Endothelial cell of umbilical vein (primary cell): Measurements from ENCODE around the gene FOXJ2.
"Not testable (repeated sequence)": the region's sequence is repeated elsewhere in the genome, so short reads cannot be mapped to it uniquely, and the experiment has no call there.

ENCODE experiments used
- FOS ChIP-seq: IDR thresholded peaks from 2 replicates; pipeline ENCODE4 v1.6.1; 2011; ENCODE audit warnings: mild to moderate bottlenecking, low read length, moderate library complexity, borderline replicate concordance; ENCODE audit not compliant: insufficient read depth
- MYC ChIP-seq: IDR thresholded peaks from one replicate; pipeline ENCODE4 v1.6.1; 2011; ENCODE audit warnings: mild to moderate bottlenecking, low read depth, low read length
- POLR2A ChIP-seq: IDR thresholded peaks from 2 replicates; pipeline ENCODE4 v1.6.1; 2012; ENCODE audit warnings: low read depth, mild to moderate bottlenecking, control low read depth, low read length
- POLR2AphosphoS5 ChIP-seq: IDR thresholded peaks from 2 replicates; pipeline ENCODE4 v1.6.1; 2012; ENCODE audit warnings: low read depth, mild to moderate bottlenecking, control low read depth, low read length, moderate library complexity; ENCODE audit not compliant: insufficient read depth
- TF ChIP-seq, protein P1 (sequence below), 2 donors: IDR thresholded peaks; 1 replicate in 1 of 2; 2 replicates in 1 of 2; pipeline ENCODE4 v1.5.1; 2011; ENCODE audit warnings: low read length in 2 of 2, mild to moderate bottlenecking in 2 of 2, moderate library complexity in 2 of 2, control low read depth in 1 of 2, inconsistent platforms in 1 of 2, low read depth in 1 of 2; ENCODE audit not compliant: insufficient read depth in 1 of 2; ENCODE audit errors: extremely low read depth in 1 of 2
- TF ChIP-seq, protein P2 (sequence below): IDR thresholded peaks from 2 replicates; pipeline ENCODE4 v1.6.1; 2011; ENCODE audit not compliant: insufficient read depth, insufficient read length

- TF ChIP-seq, protein P1, sequence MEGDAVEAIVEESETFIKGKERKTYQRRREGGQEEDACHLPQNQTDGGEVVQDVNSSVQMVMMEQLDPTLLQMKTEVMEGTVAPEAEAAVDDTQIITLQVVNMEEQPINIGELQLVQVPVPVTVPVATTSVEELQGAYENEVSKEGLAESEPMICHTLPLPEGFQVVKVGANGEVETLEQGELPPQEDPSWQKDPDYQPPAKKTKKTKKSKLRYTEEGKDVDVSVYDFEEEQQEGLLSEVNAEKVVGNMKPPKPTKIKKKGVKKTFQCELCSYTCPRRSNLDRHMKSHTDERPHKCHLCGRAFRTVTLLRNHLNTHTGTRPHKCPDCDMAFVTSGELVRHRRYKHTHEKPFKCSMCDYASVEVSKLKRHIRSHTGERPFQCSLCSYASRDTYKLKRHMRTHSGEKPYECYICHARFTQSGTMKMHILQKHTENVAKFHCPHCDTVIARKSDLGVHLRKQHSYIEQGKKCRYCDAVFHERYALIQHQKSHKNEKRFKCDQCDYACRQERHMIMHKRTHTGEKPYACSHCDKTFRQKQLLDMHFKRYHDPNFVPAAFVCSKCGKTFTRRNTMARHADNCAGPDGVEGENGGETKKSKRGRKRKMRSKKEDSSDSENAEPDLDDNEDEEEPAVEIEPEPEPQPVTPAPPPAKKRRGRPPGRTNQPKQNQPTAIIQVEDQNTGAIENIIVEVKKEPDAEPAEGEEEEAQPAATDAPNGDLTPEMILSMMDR (IDR thresholded peaks at IDR 0.05; ENCODE audit: extremely low read depth in 1 of 2, insufficient read depth in 1 of 2, low read depth in 1 of 2, low read length in 2 of 2) = not testable (repeated sequence)
- TF ChIP-seq MYC, POLR2AphosphoS5, FOS, POLR2A: not testable (repeated sequence)
- TF ChIP-seq, protein P2, sequence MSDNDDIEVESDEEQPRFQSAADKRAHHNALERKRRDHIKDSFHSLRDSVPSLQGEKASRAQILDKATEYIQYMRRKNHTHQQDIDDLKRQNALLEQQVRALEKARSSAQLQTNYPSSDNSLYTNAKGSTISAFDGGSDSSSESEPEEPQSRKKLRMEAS = not testable (repeated sequence)
Measured at GRCh38 chr12:8001496-8001895, 31.0 kb upstream of the FOXJ2 start.
